ENCODE results near the gene KANK4.

- TF ChIP-seq, protein P1, sequence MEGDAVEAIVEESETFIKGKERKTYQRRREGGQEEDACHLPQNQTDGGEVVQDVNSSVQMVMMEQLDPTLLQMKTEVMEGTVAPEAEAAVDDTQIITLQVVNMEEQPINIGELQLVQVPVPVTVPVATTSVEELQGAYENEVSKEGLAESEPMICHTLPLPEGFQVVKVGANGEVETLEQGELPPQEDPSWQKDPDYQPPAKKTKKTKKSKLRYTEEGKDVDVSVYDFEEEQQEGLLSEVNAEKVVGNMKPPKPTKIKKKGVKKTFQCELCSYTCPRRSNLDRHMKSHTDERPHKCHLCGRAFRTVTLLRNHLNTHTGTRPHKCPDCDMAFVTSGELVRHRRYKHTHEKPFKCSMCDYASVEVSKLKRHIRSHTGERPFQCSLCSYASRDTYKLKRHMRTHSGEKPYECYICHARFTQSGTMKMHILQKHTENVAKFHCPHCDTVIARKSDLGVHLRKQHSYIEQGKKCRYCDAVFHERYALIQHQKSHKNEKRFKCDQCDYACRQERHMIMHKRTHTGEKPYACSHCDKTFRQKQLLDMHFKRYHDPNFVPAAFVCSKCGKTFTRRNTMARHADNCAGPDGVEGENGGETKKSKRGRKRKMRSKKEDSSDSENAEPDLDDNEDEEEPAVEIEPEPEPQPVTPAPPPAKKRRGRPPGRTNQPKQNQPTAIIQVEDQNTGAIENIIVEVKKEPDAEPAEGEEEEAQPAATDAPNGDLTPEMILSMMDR (IDR thresholded peaks at IDR 0.05), result no peak
- no peak for TF ChIP-seq POLR2A (IDR thresholded peaks at IDR 0.05)
Observed at GRCh38 chr1:62285984-62286785, 33.0 kb downstream of the KANK4 start.

Measured in adrenal gland (tissue), 5 donors.